Measurements from ENCODE around the gene G2E3.
"Not testable (repeated sequence)": the region's sequence is repeated elsewhere in the genome, so short reads cannot be mapped to it uniquely, and the experiment has no call there.

G2E3 gene

DNA sequence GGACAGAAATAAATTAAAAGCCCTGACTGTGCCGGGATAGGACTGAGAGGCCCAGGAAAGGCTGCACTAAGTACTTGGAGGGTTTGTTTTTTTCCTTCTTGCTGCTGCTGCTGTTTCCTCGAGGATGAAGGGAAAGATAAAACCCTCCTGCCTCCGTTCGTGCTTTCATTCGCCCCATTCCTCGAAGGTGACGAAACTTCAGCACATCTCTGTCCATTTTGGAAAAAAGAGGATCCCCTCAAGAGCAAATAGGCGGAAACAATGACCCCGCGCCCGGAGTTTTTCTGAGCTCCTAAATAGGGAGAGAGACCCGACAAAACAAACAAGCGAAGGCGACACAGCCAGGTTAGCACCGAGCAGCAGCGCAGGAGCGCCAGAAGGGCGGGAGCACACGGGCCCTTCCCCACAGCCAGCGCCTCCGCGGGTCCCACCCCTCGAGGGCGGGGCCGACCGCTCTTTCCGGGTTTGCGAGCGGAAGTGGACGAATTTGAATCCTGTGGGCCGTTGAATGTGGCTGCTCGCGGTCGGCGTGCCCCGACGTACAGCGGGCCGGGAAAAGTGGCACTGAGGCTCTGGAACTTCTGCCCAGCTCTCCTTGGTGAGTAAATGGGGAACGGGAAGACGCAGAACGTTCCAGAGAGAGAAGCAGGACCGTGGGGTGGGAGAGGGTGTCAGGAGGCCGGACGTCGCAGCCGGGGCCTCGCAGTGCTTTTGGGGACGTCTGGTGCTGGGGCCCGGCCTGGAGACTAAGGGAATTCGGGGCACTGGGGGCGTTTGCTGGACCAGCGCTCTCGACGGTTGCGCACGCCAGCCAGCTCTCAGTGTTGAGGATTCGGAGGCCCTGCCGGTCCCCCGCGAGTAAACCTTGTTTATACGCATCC lies at the start of gene G2E3:
Gene G2E3 (plus strand): TSS at position 484 of the 881 bp plus-strand sequence. CDS start 21,922 bp downstream, outside the sequence.
- peak; percentile 66 to 84 (median 70) for DNase-seq

DNA sequence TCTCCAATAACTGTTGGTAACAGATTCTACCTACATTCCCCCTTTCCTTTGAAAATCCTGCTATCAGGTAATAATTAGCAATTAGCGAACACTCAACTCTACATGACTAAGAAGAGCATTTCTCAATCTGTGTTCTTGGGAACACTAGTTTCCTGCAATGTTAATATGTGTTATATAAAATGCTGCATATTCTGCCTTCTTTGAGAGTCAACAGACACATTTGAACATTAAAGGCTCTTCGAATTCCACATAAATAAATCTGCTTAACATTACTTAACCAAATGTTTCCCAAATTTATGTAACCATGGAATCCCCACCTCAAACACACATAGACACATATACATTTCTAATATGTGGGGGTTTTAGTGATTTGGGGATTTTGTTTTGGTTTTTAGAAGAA lies 41.2 kb upstream of the G2E3 start:
- DNase-seq, result no peak

GRCh38 chr14:30518867-30519560 lies 39.9 kb upstream of the G2E3 start:
- DNase-seq, result no peak

- DNase-seq, result no peak
These were observed 39.0 kb upstream of the G2E3 start for GRCh38 chr14:30519961-30520360.

GRCh38 chr14:30520536-30520935 lies 38.4 kb upstream of the G2E3 start:
- no peak for DNase-seq

- no peak for DNase-seq
These were observed 36.8 kb upstream of the G2E3 start for GRCh38 chr14:30521899-30522736.

DNA sequence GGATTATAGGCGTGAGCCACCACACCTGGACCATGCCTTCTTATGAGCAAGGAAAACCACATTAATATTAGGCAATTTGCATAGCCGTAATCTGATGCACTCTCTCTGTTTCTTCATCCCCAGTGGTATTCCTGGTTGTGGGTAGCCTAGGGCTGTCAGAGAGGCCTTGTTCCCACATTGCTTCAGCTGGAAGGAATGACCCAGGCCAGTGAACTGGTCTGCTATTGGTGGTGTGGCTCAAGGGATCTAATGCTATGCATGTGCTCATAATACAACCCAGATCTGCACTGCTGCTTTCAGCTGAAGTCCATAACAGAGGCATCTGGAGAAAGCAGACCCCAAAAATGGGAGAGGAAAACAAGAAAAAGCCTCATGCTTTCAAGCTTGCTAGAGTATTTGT lies 33.1 kb upstream of the G2E3 start:
- no peak for DNase-seq

- DNase-seq, result no peak
These were observed 31.8 kb upstream of the G2E3 start for GRCh38 chr14:30527196-30527595.

DNA sequence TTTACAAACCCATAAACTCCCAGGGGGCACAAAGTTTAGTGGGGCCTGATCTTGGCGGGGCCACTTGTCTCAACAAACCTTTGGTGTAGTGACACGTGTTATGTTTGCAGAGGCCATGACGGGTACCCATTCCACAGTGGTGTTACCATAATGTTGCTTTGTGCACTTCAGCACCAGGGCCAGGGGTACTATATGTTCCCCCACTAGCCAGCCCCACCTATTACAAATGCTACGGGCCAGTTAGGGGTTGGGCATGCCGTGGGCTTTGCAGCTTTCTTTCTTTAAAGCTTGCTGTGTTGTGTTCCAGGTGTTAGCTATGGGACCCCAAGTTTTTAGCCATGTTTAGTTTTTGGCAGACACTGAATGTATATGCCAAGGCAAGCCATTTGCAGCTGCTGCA lies 30.8 kb upstream of the G2E3 start:
- DNase-seq, result no peak

DNA sequence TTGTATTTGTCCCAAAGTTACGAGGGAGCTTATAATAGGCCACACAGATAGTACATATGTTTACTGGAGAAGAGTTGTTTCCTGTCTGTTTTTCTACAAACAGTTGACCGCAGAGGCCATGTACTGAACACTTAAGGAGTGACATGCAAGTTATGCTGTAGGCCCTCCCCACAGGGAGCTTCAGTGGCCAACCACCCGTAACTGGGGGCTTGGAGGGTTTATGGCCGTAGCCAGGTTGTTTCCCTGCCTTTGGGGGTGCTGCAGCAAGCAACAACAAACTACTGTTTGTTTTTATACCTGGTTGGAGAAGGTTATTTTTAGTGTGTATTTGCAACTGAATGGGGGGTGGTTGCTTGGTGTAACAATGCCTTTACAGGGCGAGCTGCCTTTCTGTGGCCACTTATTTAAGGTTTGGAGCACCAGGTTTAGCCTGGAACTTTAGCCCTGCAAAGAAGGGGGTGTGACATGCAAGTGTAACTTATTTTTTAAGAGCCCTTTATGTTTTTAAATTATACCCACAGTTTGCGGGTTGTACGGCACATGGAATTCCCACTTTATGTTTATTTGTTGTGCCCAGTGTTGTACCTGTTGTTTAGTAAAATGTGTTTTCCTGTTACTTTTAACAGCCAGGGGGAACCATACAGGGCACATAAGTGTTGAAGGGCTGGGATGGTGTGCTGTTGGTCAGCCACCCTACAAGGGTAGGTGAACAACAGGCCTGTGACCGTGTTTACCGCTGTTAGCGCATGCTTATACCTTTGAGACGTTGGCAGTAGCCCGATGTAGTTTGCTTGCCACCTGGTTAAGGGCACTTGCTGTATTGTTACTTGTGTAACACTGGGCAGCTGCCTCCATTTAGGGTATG lies 29.9 kb upstream of the G2E3 start:
- DNase-seq, result no peak

- no peak for DNase-seq
These were observed 26.7 kb upstream of the G2E3 start for GRCh38 chr14:30532264-30532663.

DNA sequence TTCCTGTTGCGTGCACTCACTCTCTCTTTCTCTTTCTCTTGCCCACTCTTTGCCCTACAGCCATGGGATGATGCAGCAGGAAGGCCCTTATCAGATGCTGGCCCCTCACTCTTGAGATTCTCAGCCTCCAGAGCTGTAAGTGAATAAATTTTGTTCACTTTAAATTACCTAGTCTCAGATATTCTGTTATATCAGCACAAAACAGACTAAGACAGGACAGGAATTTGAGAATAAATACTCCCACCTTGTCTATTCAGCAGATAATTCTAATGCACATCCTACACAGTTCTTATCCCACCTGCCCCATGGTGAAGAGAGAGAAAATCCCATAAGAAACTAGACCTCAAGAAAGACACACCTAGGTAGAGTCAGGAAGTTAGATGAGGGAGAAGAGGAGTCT lies 25.8 kb upstream of the G2E3 start:
- DNase-seq, result no peak

DNA sequence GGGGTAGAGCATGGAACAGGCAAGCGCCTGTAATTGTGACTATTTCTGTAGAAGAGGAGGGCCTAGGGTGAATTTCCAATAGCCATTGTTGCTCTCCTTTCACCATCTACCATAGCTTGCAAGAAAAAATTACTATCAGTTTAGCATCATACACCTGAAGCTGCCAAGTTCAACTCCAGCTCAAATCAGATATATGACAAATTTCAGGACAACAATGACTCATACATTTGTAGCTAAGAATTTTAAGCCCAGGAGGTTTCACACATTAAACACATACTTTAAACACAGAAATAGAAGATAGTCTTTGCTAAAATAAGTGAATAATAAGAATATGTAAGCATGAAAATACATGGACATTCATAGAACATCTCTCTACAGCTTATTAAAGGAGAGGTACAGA lies 17.6 kb upstream of the G2E3 start:
- DNase-seq, result no peak

- not testable (repeated sequence) for DNase-seq
These were observed 12.2 kb upstream of the G2E3 start for GRCh38 chr14:30546735-30547134.

GRCh38 chr14:30547388-30548048 lies 11.4 kb upstream of the G2E3 start:
- DNase-seq, result no peak

GRCh38 chr14:30550335-30550734 lies 8.6 kb upstream of the G2E3 start:
- DNase-seq, result no peak

- DNase-seq, result no peak
These were observed 7.5 kb upstream of the G2E3 start for GRCh38 chr14:30551460-30551859.

- no peak for DNase-seq
These were observed 5.5 kb upstream of the G2E3 start for GRCh38 chr14:30553311-30553989.

GRCh38 chr14:30558362-30558674 lies 640 bp upstream of the G2E3 start:
- DNase-seq, result no peak

DNA sequence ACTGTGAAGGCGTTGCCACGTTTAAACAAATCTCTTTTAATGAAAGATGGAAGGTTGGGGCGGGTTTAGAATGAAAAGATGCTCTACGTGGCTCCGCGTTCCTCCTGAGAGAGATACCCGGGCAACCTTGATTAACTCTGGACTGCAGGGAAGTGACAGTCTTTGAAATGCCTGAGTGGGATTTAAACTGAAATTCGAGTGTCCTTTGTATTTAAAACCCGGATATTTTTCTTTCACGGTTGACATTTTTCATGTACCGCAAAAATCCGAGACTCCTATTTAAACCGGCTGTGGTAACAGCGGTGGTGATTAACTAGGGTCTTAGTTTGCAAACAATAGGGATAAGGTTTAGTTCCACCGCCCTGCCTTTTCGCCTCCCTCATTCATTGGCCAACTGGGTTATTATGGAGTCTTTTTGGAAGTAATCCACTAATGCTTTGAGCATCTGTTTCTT lies 707 bp downstream of the G2E3 start:
- no peak for DNase-seq

DNA sequence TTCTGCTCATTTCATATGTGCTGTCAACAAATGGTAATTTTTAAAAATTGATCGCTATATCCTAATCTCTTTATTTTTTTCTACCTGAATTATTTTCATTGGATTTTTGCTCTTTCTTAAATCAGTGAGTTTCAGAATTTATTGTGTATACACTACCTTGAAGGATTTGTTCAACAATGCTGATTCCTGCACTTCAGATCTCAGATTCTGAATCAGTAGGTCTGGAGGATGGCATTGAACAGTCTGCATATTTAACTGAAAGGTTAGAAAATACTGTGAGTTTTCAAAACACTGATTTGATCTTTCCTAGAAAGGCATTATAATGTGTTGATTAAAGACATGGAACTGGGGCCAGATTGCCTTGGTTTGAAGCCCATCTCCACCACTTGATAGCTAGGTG lies 1.6 kb downstream of the G2E3 start:
- no peak for DNase-seq

Data from activated naive CD4-positive, alpha-beta T cell (primary cell).